Vagina (tissue), 2 donors: ENCODE results near the gene LARP4.

Source experiments
- POLR2A ChIP-seq, 2 donors: fragments of 450-650 bp; IDR thresholded peaks; one replicate each; pipeline ENCODE4 v1.6.1; 2017; ENCODE audit warnings: antibody characterized with exemption in 2 of 2, mild to moderate bottlenecking in 2 of 2, moderate library complexity in 2 of 2
- POLR2AphosphoS5 ChIP-seq, 2 donors: sonication (generic); formaldehyde crosslinking; IDR thresholded peaks; one replicate each; pipeline ENCODE4 v1.9.0; 2017; ENCODE audit warnings: antibody characterized with exemption in 2 of 2, mild to moderate bottlenecking in 2 of 2, low read depth in 1 of 2; ENCODE audit not compliant: insufficient read depth in 1 of 2
- TF ChIP-seq, protein P1 (sequence below), 3 experiments: fragments of 450-650 bp in 2 of 3; fragments of 200-600 bp in 1 of 3; sonication (generic) in 1 of 3; IDR thresholded peaks; one replicate each; pipeline ENCODE4 v1.5.1; 2017 to 2019; ENCODE audit warnings: antibody characterized with exemption in 3 of 3, mild to moderate bottlenecking in 2 of 3, moderate library complexity in 2 of 3

DNA sequence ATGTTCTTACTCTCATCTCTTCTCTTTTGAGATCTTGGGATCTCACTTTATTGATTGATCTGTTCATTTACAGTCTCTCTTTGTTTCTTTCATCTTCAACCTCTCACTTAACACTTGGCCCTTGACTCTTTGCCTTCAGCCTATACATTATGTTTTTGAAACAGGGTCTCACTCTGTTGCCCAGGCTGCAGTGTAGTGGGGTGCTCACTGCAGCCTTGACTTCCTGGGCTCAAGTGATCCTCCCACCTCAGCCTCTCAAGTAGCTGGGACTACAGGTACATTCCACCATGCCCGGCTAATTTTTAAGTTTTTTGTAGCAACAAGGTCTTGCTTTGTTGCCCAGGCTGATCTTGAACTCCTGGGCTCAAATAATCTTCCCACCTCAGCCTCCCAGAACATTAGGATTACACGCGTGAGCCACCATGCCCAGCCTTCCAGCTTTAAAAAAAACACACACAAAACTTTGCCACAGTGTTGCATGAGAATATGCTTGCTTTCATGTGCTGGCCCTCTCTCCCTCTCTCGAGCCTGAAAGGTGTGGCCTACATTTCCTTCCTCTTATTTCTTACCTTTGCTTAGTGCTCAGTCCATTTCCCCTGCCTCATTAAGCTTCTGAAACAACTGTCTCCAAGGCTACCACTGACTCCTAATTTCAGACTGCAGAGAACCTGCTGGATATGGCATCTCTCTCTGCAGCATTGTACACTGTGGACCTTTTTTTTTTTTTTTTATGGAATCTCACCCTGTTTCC, 114.0 kb downstream of the LARP4 start:
- TF ChIP-seq POLR2AphosphoS5 (IDR thresholded peaks at IDR 0.05; ENCODE audit: insufficient read depth in 1 of 2, low read depth in 1 of 2) (no peak), POLR2A (IDR thresholded peaks at IDR 0.05) (no peak)
- TF ChIP-seq, protein P1, sequence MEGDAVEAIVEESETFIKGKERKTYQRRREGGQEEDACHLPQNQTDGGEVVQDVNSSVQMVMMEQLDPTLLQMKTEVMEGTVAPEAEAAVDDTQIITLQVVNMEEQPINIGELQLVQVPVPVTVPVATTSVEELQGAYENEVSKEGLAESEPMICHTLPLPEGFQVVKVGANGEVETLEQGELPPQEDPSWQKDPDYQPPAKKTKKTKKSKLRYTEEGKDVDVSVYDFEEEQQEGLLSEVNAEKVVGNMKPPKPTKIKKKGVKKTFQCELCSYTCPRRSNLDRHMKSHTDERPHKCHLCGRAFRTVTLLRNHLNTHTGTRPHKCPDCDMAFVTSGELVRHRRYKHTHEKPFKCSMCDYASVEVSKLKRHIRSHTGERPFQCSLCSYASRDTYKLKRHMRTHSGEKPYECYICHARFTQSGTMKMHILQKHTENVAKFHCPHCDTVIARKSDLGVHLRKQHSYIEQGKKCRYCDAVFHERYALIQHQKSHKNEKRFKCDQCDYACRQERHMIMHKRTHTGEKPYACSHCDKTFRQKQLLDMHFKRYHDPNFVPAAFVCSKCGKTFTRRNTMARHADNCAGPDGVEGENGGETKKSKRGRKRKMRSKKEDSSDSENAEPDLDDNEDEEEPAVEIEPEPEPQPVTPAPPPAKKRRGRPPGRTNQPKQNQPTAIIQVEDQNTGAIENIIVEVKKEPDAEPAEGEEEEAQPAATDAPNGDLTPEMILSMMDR (IDR thresholded peaks at IDR 0.05), result no peak
